Measurements from ENCODE around the gene CDC37L1. TPM values are rescaled to one million over a fixed set of nuclear protein-coding genes. Genes with fewer than 3 reads are reported as not detected.

CDC37L1 gene
- total RNA-seq, 1 donor from 2014 or later, result 10.7 TPM

DNA sequence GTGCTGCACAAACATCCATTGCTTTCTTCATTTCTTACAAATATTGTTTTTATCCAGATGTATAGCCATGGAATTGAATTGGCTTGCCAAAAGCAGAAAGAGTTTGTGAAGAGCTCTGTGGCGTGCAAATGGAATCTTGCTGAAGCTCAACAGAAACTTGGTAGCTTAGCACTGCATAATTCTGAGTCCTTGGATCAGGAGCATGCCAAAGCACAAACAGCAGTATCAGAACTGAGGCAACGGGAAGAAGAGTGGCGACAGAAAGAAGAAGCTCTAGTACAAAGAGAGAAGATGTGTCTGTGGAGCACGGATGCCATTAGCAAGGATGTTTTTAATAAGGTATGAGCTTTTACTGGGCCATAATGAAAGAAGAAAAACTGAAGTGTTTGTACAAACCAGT, 5.5 kb downstream of the CDC37L1 start:
- Mint-ChIP-seq H3K4me3 (ENCODE audit: unreplicated experiment) (no peak overlapping the region), H3K27me3 (ENCODE audit: unreplicated experiment) (peaks cover 1% of the 10 kb centered on the region), H3K9me3 (ENCODE audit: unreplicated experiment) (no peaks in the 10 kb centered on the region), H3K4me1 (ENCODE audit: unreplicated experiment) (no peaks in the 10 kb centered on the region), H3K27ac (ENCODE audit: unreplicated experiment) (no peak overlapping the region), H3K36me3 (ENCODE audit: low read depth, unreplicated experiment) (peaks cover 3% of the 10 kb centered on the region)
- TF ChIP-seq CTCF (IDR thresholded peaks at IDR 0.05; ENCODE audit: unreplicated experiment), result no peak
- DNase-seq (ENCODE audit: low spot score), result no peak

- H3K36me3 Mint-ChIP-seq (ENCODE audit: low read depth, unreplicated experiment), result peaks cover 3% of the 10 kb centered on the region
- H3K27ac Mint-ChIP-seq (ENCODE audit: unreplicated experiment), result no peak overlapping the region
- H3K9me3 Mint-ChIP-seq (ENCODE audit: unreplicated experiment), result no peaks in the 10 kb centered on the region
- DNase-seq (ENCODE audit: low spot score), result no peak
- H3K4me1 Mint-ChIP-seq (ENCODE audit: unreplicated experiment), result no peaks in the 10 kb centered on the region
- no peak overlapping the region for H3K4me3 Mint-ChIP-seq (ENCODE audit: unreplicated experiment)
- TF ChIP-seq CTCF (IDR thresholded peaks at IDR 0.05; ENCODE audit: unreplicated experiment), result no peak
- peaks cover 1% of the 10 kb centered on the region for H3K27me3 Mint-ChIP-seq (ENCODE audit: unreplicated experiment)
Measured at GRCh38 chr9:4686112-4686511, 6.7 kb downstream of the CDC37L1 start.

GRCh38 chr9:4686584-4686983, 7.2 kb downstream of the CDC37L1 start:
- no peak overlapping the region for H3K27ac Mint-ChIP-seq (ENCODE audit: unreplicated experiment)
- TF ChIP-seq CTCF (IDR thresholded peaks at IDR 0.05; ENCODE audit: unreplicated experiment), result no peak
- H3K9me3 Mint-ChIP-seq (ENCODE audit: unreplicated experiment), result no peaks in the 10 kb centered on the region
- no peak overlapping the region for H3K4me3 Mint-ChIP-seq (ENCODE audit: unreplicated experiment)
- peaks cover 3% of the 10 kb centered on the region for H3K36me3 Mint-ChIP-seq (ENCODE audit: low read depth, unreplicated experiment)
- DNase-seq (ENCODE audit: low spot score), result no peak
- peaks cover 1% of the 10 kb centered on the region for H3K27me3 Mint-ChIP-seq (ENCODE audit: unreplicated experiment)
- no peaks in the 10 kb centered on the region for H3K4me1 Mint-ChIP-seq (ENCODE audit: unreplicated experiment)

- Mint-ChIP-seq H3K36me3 (ENCODE audit: low read depth, unreplicated experiment) (peaks cover 3% of the 10 kb centered on the region), H3K9me3 (ENCODE audit: unreplicated experiment) (no peaks in the 10 kb centered on the region), H3K4me3 (ENCODE audit: unreplicated experiment) (no peak overlapping the region), H3K27me3 (ENCODE audit: unreplicated experiment) (peaks cover 1% of the 10 kb centered on the region), H3K4me1 (ENCODE audit: unreplicated experiment) (no peaks in the 10 kb centered on the region), H3K27ac (ENCODE audit: unreplicated experiment) (no peak overlapping the region)
- DNase-seq (ENCODE audit: low spot score), result no peak
- TF ChIP-seq CTCF (IDR thresholded peaks at IDR 0.05; ENCODE audit: unreplicated experiment), result no peak
Measured at GRCh38 chr9:4689021-4689420, 9.7 kb downstream of the CDC37L1 start.

DNA sequence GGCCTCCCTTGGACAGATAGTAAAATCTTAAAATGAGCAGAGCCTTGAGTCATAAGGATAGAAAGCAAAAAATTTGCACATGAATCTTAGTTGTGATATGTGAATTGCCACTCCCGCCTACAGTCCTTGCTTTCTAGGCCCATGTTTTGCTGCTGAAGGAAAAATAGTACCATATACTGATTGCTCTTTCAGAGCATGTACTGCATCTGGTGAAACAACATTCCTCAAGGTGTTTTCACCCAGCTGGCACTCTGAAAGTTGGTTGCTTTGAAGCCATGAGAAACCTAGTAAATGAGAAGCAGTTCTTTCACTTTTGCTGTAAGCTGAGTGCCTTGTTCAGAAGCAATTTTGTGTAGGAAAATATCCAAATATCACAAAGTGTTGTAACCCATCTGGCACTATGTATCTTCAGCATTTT, 10.3 kb downstream of the CDC37L1 start:
- Mint-ChIP-seq H3K4me1 (ENCODE audit: unreplicated experiment) (no peaks in the 10 kb centered on the region), H3K9me3 (ENCODE audit: unreplicated experiment) (no peaks in the 10 kb centered on the region), H3K36me3 (ENCODE audit: low read depth, unreplicated experiment) (peaks cover 3% of the 10 kb centered on the region), H3K27me3 (ENCODE audit: unreplicated experiment) (peaks cover 1% of the 10 kb centered on the region), H3K4me3 (ENCODE audit: unreplicated experiment) (no peak overlapping the region), H3K27ac (ENCODE audit: unreplicated experiment) (no peak overlapping the region)
- no peak for DNase-seq (ENCODE audit: low spot score)
- TF ChIP-seq CTCF (IDR thresholded peaks at IDR 0.05; ENCODE audit: unreplicated experiment), result no peak

All from endothelial cell (in vitro differentiated cells).